ENCODE results near the gene RIC1.
"Not testable (repeated sequence)": the region's sequence is repeated elsewhere in the genome, so short reads cannot be mapped to it uniquely, and the experiment has no call there.

RIC1 gene, protein sequence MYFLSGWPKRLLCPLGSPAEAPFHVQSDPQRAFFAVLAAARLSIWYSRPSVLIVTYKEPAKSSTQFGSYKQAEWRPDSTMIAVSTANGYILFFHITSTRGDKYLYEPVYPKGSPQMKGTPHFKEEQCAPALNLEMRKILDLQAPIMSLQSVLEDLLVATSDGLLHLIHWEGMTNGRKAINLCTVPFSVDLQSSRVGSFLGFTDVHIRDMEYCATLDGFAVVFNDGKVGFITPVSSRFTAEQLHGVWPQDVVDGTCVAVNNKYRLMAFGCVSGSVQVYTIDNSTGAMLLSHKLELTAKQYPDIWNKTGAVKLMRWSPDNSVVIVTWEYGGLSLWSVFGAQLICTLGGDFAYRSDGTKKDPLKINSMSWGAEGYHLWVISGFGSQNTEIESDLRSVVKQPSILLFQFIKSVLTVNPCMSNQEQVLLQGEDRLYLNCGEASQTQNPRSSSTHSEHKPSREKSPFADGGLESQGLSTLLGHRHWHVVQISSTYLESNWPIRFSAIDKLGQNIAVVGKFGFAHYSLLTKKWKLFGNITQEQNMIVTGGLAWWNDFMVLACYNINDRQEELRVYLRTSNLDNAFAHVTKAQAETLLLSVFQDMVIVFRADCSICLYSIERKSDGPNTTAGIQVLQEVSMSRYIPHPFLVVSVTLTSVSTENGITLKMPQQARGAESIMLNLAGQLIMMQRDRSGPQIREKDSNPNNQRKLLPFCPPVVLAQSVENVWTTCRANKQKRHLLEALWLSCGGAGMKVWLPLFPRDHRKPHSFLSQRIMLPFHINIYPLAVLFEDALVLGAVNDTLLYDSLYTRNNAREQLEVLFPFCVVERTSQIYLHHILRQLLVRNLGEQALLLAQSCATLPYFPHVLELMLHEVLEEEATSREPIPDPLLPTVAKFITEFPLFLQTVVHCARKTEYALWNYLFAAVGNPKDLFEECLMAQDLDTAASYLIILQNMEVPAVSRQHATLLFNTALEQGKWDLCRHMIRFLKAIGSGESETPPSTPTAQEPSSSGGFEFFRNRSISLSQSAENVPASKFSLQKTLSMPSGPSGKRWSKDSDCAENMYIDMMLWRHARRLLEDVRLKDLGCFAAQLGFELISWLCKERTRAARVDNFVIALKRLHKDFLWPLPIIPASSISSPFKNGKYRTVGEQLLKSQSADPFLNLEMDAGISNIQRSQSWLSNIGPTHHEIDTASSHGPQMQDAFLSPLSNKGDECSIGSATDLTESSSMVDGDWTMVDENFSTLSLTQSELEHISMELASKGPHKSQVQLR (N-terminal part only)
- 70.4 to 94.6 (median 76.3) reads per million in 4 experiments for total RNA-seq

DNA sequence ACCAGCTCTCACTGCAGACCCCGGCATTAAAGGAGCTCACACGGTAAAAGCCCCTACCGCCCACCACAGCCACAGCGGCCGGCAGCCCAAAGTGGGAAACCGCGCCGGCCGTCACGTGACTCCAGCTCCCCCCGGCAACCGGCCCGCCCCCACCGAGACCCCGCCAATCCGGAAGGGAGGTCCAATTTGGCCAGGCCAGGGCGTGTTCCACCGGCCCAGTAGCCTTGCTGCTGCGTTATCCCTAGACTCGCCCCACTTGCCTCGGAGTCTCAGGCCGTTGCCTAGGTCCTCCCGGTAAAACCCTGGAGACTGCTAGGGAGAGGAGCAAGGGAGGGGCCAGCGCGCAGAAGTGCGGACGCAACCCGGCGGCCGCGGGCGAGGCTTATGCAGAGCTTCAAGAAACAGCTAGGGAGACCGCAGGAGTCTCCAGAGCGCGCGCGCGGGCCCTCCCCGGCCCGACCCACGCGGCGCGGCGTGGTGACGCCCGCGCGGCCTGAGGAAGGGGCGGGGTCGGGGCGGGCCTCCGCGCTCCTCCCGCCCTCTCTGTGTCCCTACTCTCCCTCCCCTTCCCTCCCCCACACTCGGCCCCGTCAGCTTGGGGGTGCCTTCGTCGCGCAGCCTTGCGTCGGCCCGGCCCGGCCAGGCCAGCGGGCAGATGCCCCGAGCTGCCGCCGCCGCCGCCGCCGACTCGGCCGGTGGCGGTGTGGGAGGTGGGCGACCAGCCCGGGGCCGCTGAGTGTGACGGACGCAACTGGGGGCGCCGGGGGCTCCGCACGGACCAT lies at the start of gene RIC1:
TSS of gene RIC1 (plus strand) at position 578 of the 782 bp plus-strand sequence. CDS start at position 781, 203 bp downstream.
- DNase-seq, result peak; percentile 77

DNA sequence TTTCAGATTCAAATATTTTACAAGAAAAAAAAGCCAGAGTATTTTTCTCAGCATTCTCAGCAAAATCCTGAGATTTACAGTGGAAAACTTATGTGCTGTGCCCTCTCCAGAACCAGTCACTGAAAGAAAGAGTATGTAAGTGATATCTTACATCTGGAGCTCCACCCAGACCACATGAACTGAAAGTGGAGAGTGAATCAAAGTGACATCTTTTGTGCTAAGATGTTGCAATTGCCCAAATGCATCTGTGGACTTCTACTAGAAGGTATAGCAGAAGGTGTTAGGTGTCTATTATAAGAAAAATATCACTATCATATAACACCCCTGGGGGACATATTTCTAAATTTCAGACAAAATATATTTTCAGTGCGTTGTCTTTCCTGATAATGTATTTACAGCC lies 49.0 kb upstream of the RIC1 start:
- DNase-seq, result no peak

- no peak for DNase-seq
These were observed 48.3 kb upstream of the RIC1 start for GRCh38 chr9:5580650-5581049.

GRCh38 chr9:5581706-5582105 lies 47.2 kb upstream of the RIC1 start:
- not testable (repeated sequence) for DNase-seq

DNA sequence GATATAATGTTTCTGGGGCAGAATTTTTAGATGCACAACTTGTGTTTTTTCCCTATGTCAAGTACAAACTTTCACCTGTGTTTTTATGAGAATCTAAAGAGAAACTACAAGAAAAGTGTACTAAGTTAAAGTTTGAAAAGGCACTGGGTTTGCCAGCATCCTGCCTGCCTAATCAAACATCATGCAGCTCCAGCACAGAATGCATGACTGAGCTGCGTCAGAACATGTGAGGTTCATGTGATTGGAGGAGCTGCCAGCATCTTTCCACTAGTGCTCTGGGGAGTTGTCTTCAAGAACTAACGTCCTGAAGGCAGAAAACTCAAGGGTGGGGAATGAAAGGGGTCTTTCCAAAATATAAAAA lies 46.1 kb upstream of the RIC1 start:
- DNase-seq, result no peak

- no peak for DNase-seq
These were observed 42.5 kb upstream of the RIC1 start for GRCh38 chr9:5586391-5586802.

DNA sequence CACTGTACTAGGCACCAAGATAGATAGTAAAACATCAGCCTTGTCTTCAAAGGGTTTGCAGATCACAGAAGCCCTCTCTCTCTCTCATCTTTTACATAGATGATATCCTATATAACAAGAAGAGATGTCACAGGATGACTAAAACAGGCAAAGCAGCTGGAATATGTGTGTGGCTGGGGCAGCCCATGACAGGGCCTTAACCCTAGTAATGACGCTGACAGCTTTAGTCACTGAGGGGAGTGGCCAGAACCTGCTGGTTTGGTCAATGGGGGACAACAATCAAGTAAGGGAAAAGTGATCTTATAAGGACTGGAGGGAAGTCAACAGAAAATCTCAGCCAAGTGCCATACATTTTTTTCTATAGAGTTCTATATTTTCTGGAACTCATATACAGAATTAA lies 41.9 kb upstream of the RIC1 start:
- DNase-seq, result no peak

DNA sequence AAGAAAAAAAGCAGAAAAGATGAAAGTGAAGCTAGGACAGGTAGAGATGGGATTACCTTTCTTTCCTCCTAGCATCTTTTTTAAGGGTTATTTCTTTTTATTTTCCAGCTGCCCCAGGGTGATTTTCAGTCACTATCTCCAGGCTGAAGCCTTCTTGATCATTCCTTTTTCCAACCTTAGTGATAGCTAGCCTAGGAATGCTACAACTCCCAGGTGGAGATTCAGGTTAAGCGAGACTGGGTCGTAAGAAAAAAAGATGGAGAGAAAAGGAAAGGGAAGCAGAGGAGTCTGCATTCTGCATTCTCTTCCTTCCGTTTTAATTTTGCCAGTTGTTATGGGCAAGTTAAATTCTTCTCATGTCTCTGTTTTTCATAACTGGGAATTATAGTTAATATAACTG lies 36.7 kb upstream of the RIC1 start:
- DNase-seq, result no peak

DNA sequence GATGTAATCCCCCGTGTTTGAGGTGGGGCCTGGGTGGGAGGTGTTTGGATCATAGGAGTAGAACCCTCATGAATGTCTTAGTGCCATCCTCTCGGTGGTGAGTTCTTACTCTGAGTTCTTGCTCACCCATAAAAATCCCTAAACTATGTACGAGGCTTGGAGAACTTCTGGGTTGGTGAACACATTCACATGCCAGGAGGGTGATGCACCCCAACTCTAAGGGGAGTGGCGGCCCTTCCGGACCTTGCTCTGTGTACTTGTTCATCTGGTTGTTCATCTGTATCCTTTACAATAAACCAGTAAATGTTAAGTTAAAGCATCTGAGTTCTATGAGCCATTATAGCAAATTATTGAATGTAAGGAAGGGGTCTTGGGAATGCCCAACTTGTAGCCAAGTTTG lies 36.0 kb upstream of the RIC1 start:
- no peak for DNase-seq

GRCh38 chr9:5593904-5594303 lies 35.0 kb upstream of the RIC1 start:
- DNase-seq, result no peak

- DNase-seq, result no peak
These were observed 32.7 kb upstream of the RIC1 start for GRCh38 chr9:5596173-5596572.

GRCh38 chr9:5608298-5609225 lies 20.3 kb upstream of the RIC1 start:
- DNase-seq, result no peak

- no peak for DNase-seq
These were observed 19.7 kb upstream of the RIC1 start for GRCh38 chr9:5609226-5609596.

DNA sequence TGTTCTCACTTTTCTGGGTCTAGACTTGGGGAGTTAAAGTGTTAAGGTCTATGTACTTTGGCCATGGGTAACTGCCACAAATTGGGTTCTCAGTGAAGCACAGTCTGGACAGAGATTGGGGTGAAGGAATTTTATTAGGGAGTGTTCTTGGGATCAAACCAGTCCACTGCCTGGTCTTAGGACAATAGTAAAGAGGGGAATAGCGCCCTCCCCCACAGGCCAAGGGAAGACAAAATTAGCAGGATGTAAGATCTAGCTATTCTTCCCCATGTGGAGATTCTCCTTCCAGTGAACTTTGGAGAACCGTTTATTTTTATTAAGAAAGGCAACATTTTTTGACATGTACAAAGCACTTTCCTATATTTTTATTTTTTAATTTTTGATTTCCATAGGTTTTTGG lies 18.4 kb upstream of the RIC1 start:
- no peak for DNase-seq

DNA sequence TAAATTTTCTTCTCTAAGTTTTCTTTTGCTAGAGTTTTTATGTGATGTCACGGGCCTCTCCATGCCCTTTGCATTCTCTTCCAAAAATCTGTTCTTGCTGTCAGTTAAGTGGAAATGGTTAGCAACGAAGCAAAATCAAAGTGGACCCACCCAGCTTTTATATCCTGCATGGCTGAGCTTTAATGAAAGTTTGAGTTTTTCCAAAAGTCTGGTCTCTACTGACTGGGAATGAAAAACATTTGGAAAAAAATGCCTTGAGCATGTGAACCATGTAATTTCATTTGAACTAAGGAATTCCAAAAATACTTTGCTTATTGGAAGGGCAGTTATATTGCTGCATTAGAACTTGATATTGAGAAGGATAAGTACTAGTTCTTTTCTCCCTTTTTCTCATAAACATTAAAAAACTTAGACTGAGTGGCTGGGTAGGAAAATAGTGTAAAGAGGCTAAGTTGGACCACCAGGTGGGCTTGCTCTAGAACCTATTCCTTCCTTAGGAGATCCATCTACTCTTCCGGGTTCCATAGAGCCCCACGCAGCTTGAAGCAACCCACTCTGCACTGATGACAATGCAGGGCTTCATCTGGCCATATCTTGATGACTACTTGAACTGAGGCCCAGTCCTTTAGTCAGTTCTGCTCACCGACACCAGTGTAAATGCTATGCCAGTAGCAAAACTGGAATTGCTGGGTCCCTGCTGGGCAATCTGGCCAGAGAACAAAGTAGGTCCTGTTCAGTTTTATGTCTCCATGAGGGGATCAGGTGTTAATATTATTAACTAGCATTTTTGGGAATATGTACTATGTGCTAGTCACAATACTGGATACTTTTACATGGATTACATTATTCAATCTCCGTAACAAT lies 17.4 kb upstream of the RIC1 start:
- no peak for DNase-seq

DNA sequence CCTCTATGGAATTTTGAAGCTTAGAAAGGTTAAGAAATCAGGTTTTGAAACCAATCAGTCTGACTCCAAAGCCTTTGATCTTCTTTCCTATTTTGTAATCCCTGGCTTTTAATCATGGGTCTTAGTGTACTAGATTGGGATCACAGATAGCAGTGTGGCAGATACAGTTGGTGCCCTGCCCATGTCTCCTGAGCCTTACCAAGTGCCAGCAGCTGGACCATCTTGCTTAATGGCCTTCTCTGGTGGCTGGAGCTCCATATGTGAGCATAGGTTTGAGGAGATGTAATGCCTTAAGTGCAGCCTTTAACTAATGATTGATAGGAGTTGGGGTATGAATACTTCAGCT lies 16.7 kb upstream of the RIC1 start:
- DNase-seq, result no peak

GRCh38 chr9:5614192-5614591 lies 14.7 kb upstream of the RIC1 start:
- DNase-seq, result no peak

DNA sequence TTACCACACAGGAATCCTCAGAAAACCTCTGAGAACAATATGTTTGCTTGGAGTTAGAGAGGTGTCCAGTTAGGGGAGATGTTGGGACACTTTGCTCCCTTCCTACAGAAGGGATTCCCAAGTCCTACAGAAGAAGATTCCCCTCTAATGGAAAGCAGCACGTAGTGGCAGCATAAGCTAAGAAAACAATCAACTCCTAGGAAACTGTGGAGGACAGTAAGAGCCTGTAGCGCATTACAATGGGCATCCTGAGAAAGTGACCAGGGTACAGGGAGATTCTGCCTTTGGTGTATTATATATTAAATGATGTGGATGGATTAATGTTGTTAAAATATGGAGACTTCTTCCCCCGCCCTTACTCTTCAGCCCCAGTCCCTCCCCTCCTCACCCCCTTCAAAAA lies 13.9 kb upstream of the RIC1 start:
- DNase-seq, result no peak

- no peak for DNase-seq
These were observed 11.2 kb upstream of the RIC1 start for GRCh38 chr9:5617749-5618148.

DNA sequence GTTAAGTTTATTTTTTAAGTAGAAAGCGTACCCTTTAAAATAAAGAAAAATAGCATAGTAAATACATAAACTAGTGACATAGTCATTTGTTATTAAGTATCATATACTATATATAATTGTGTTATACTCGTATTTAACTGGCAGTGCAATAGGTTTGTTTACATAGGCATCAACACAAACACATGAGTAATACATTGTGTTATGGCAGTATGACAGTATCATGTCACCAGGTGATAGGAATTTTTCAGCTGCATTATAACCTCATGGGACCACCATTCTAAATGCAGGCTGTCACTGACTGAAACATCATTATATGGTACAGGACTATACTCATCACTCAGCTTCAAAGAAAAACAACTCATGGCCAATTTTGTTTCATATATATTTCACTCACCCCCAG lies 8.4 kb upstream of the RIC1 start:
- DNase-seq, result no peak
